Vagina (tissue), 2 donors: ENCODE results near the gene ZSCAN20. TPM values are rescaled to one million over a fixed set of nuclear protein-coding genes. Genes with fewer than 3 reads are reported as not detected.

Source experiments
- DNase-seq, 2 donors: peaks; one replicate each; pipeline ENCODE4 v3.0.0-alpha.2; 2017; ENCODE audit errors: extremely low spot score in 2 of 2
- H3K27ac ChIP-seq: fragments of 200-600 bp; sonication (generic); one replicate; pipeline ENCODE4 v1.5.1; 2019
- H3K27me3 ChIP-seq: fragments of 200-600 bp; sonication (generic); one replicate; pipeline ENCODE4 v1.5.1; 2019
- H3K36me3 ChIP-seq, 2 donors: fragments of 200-600 bp; sonication (generic); one replicate each; pipeline ENCODE4 v1.5.1; 2017 to 2019
- H3K4me1 ChIP-seq: fragments of 200-600 bp; sonication (generic); one replicate; pipeline ENCODE4 v1.5.1; 2019
- H3K4me3 ChIP-seq, 2 donors: fragments of 200-600 bp; sonication (generic); 1 replicate in 1 of 2; 2 replicates in 1 of 2; pipeline ENCODE4 v1.5.1; 2016 to 2019
- H3K9me3 ChIP-seq: fragments of 200-600 bp; sonication (generic); one replicate; pipeline ENCODE4 v1.5.1; 2019
- POLR2A ChIP-seq, 2 donors: fragments of 450-650 bp; IDR thresholded peaks; one replicate each; pipeline ENCODE4 v1.6.1; 2017; ENCODE audit warnings: antibody characterized with exemption in 2 of 2, mild to moderate bottlenecking in 2 of 2, moderate library complexity in 2 of 2
- POLR2AphosphoS5 ChIP-seq, 2 donors: sonication (generic); formaldehyde crosslinking; IDR thresholded peaks; one replicate each; pipeline ENCODE4 v1.9.0; 2017; ENCODE audit warnings: antibody characterized with exemption in 2 of 2, mild to moderate bottlenecking in 2 of 2, low read depth in 1 of 2; ENCODE audit not compliant: insufficient read depth in 1 of 2
- intact Hi-C: fragments of 100-400 bp; cut with DNase I; formaldehyde crosslinking; loops from one replicate; pipeline ENCODE4 v1.15.1; 2023
- total RNA-seq: library from RNA; depleted of rRNA; stranded (reverse); fragments of >200 nt; gene quantifications from one replicate; pipeline ENCODE4 v1.2.3, GENCODE V29; 2016
- TF ChIP-seq, protein P1 (sequence below), 3 experiments: fragments of 450-650 bp in 2 of 3; fragments of 200-600 bp in 1 of 3; sonication (generic) in 1 of 3; IDR thresholded peaks; one replicate each; pipeline ENCODE4 v1.5.1; 2017 to 2019; ENCODE audit warnings: antibody characterized with exemption in 3 of 3, mild to moderate bottlenecking in 2 of 3, moderate library complexity in 2 of 3

Gene ZSCAN20
- total RNA-seq, 1 donor from 2014 or later, result 4.4 TPM

DNA sequence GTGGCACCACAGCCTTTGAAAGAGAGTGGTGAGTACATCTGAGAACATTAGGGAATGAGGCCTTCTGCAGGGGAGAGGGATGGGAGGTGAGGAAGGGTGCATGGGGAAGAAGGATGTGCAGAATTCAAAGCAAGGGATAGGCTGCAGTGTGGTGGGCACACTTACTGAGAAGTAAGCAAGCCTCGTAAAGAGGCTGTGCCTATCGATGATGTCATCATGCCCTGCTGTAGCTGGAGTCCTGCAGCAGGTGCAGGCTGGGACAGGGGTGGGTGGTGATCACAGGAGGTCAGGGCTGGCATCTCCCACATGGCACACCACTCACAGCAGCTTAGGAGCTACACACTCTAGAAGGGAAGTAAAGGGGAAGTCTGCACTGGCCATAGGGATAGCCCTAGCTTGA is 16.2 kb downstream of the ZSCAN20 start:
- H3K27ac ChIP-seq, result no peak overlapping the region
- no peak for DNase-seq
- intact Hi-C loops, result no loop called here
- H3K27me3 ChIP-seq, result no peaks in the 10 kb centered on the region
- no peak for TF ChIP-seq POLR2A (IDR thresholded peaks at IDR 0.05)
- H3K4me3 ChIP-seq, result no peak overlapping the region
- no peaks in the 10 kb centered on the region for H3K4me1 ChIP-seq
- peaks cover 0 to 61% of the 10 kb centered on the region in 2 donors for H3K36me3 ChIP-seq
- peaks cover 7% of the 10 kb centered on the region for H3K9me3 ChIP-seq

DNA sequence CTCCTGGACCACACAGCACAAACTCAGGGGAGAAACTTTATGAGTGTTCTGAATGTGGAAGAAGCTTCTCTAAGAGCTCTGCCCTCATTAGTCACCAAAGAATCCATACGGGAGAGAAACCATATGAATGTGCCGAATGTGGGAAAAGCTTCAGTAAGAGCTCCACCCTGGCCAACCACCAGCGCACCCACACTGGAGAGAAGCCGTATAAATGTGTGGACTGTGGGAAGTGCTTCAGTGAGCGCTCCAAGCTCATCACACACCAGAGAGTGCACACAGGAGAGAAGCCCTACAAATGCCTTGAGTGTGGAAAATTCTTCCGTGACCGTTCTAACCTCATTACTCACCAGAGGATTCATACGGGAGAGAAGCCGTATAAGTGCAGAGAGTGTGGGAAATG is 22.5 kb downstream of the ZSCAN20 start:
- H3K4me1 ChIP-seq, result no peaks in the 10 kb centered on the region
- H3K27me3 ChIP-seq, result no peaks in the 10 kb centered on the region
- peaks cover 26% of the 10 kb centered on the region for H3K9me3 ChIP-seq
- DNase-seq, result no peak
- no peak overlapping the region for H3K4me3 ChIP-seq
- no peak overlapping the region for H3K27ac ChIP-seq
- TF ChIP-seq, protein P1, sequence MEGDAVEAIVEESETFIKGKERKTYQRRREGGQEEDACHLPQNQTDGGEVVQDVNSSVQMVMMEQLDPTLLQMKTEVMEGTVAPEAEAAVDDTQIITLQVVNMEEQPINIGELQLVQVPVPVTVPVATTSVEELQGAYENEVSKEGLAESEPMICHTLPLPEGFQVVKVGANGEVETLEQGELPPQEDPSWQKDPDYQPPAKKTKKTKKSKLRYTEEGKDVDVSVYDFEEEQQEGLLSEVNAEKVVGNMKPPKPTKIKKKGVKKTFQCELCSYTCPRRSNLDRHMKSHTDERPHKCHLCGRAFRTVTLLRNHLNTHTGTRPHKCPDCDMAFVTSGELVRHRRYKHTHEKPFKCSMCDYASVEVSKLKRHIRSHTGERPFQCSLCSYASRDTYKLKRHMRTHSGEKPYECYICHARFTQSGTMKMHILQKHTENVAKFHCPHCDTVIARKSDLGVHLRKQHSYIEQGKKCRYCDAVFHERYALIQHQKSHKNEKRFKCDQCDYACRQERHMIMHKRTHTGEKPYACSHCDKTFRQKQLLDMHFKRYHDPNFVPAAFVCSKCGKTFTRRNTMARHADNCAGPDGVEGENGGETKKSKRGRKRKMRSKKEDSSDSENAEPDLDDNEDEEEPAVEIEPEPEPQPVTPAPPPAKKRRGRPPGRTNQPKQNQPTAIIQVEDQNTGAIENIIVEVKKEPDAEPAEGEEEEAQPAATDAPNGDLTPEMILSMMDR (IDR thresholded peaks at IDR 0.05), result no peak
- TF ChIP-seq POLR2AphosphoS5 (IDR thresholded peaks at IDR 0.05; ENCODE audit: insufficient read depth in 1 of 2, low read depth in 1 of 2) (no peak), POLR2A (IDR thresholded peaks at IDR 0.05) (no peak)
- intact Hi-C loops, result no loop called here
- H3K36me3 ChIP-seq, result peaks cover 0 to 52% of the 10 kb centered on the region in 2 donors

DNA sequence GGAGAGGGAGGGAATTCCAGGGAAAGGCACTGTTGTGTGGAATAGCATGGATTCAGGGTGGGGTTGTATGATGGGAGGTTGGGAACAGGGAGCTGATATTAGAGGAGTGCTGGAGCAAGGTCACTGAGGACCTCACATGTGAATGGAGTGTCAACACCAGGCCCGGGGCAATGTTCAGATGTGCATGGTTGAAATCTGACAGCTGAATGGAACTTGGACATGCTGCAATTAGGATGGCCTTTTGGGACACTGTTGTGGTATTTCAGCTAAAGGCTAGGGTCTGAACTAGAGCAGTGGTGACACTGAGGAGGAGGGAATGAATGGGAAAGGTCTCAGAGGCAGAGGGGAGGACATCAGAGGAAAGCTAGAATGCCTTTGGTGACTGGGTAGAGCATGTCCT is 25.0 kb downstream of the ZSCAN20 start:
- intact Hi-C loops, result no loop called here
- Histone ChIP-seq H3K27ac (no peak overlapping the region), H3K36me3 (peaks cover 0 to 28% of the 10 kb centered on the region in 2 donors), H3K9me3 (peaks cover 22% of the 10 kb centered on the region), H3K4me3 (no peak overlapping the region), H3K27me3 (no peaks in the 10 kb centered on the region), H3K4me1 (no peaks in the 10 kb centered on the region)
- TF ChIP-seq POLR2A (IDR thresholded peaks at IDR 0.05), result no peak
- TF ChIP-seq, protein P1 (IDR thresholded peaks at IDR 0.05), result no peak
- no peak for TF ChIP-seq POLR2AphosphoS5 (IDR thresholded peaks at IDR 0.05; ENCODE audit: insufficient read depth in 1 of 2, low read depth in 1 of 2)
- no peak for DNase-seq

DNA sequence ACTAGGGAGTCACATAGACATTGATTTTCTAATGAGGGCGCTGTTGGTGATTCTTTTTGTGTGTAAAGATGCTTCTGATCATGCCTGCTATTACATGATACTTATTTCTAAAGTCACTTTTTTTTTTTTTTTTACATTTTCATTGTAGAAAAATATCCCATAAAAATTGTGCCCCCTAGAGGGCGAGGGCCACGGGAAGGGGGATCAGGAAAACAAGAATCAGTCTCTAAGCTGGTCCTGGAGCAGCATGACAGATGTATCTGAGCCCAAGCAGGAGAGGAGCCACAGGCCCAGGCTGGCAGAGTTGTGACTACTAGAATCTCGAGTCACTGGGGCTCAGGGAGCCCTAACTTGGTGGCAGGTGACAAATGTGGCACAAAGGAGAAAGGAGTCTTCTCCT is 28.1 kb downstream of the ZSCAN20 start:
- H3K9me3 ChIP-seq, result peaks cover 8% of the 10 kb centered on the region
- DNase-seq, result no peak
- no peaks in the 10 kb centered on the region for H3K4me1 ChIP-seq
- intact Hi-C loops, result no loop called here
- H3K27ac ChIP-seq, result no peak overlapping the region
- H3K4me3 ChIP-seq, result no peak overlapping the region
- H3K36me3 ChIP-seq, result peaks cover 0 to 4% of the 10 kb centered on the region in 2 donors
- no peaks in the 10 kb centered on the region for H3K27me3 ChIP-seq
- TF ChIP-seq POLR2A (IDR thresholded peaks at IDR 0.05) (no peak), POLR2AphosphoS5 (IDR thresholded peaks at IDR 0.05; ENCODE audit: insufficient read depth in 1 of 2, low read depth in 1 of 2) (no peak)
- TF ChIP-seq, protein P1 (IDR thresholded peaks at IDR 0.05), result no peak

DNA sequence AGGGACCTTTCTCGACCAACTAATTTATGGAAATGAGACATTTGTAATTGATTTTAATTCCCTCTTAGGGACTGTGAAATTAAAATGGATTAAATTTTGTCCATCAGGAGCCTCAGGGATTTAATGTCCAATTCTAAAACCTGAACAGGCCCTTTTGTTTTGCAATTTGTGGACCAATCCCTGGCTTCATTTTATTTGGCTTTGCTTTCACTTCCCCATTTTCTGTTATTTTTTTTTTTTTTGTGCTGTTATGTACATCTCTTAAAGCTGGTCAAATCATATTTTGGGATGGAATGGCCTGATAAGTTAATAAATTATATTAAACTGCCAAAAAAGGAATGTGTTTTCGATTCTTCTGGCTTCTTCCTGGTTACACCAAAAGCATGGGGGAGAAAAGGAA is 28.9 kb downstream of the ZSCAN20 start:
- Histone ChIP-seq H3K36me3 (no peaks in the 10 kb centered on the region), H3K27me3 (no peaks in the 10 kb centered on the region), H3K4me3 (no peak overlapping the region), H3K27ac (no peak overlapping the region), H3K4me1 (no peaks in the 10 kb centered on the region), H3K9me3 (peaks cover 8% of the 10 kb centered on the region)
- TF ChIP-seq, protein P1 (IDR thresholded peaks at IDR 0.05), result no peak
- TF ChIP-seq POLR2AphosphoS5 (IDR thresholded peaks at IDR 0.05; ENCODE audit: insufficient read depth in 1 of 2, low read depth in 1 of 2) (no peak), POLR2A (IDR thresholded peaks at IDR 0.05) (no peak)
- no peak for DNase-seq
- intact Hi-C loops, result no loop called here

DNA sequence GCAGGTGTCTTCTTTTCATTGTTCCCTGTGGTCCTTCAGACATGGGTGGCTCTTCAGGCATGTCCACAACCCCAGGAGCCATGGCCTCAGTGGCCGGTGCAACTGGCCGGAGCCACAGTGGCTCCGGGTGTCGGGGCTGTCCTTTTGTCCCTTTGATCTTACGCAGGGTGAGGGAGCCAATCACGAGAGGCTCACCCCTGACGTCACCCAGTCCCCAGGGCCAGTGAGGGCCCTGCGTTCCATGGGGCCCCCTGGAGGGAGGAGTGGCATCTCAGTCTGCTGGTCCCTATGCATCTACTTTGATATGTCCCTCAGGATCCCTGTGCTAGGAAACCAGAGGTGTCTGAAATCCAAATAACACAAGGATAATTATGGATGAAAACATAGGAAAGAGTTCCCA is 29.3 kb downstream of the ZSCAN20 start:
- H3K27me3 ChIP-seq, result no peaks in the 10 kb centered on the region
- no peaks in the 10 kb centered on the region for H3K4me1 ChIP-seq
- TF ChIP-seq POLR2A (IDR thresholded peaks at IDR 0.05) (no peak), POLR2AphosphoS5 (IDR thresholded peaks at IDR 0.05; ENCODE audit: insufficient read depth in 1 of 2, low read depth in 1 of 2) (no peak)
- TF ChIP-seq, protein P1 (IDR thresholded peaks at IDR 0.05), result no peak
- no peak overlapping the region for H3K4me3 ChIP-seq
- no peak for DNase-seq
- no peak overlapping the region for H3K27ac ChIP-seq
- intact Hi-C loops, result no loop called here
- H3K9me3 ChIP-seq, result peaks cover 5% of the 10 kb centered on the region
- no peaks in the 10 kb centered on the region for H3K36me3 ChIP-seq
